GM15510 (cell line): ENCODE data around the gene CHRNG.

ENCODE experiments used
- POLR2A ChIP-seq: IDR thresholded peaks from 3 replicates; pipeline ENCODE4 v1.6.1; 2011; ENCODE audit warnings: borderline replicate concordance; ENCODE audit not compliant: insufficient read length; ENCODE audit errors: extremely low read depth

CHRNG gene, protein sequence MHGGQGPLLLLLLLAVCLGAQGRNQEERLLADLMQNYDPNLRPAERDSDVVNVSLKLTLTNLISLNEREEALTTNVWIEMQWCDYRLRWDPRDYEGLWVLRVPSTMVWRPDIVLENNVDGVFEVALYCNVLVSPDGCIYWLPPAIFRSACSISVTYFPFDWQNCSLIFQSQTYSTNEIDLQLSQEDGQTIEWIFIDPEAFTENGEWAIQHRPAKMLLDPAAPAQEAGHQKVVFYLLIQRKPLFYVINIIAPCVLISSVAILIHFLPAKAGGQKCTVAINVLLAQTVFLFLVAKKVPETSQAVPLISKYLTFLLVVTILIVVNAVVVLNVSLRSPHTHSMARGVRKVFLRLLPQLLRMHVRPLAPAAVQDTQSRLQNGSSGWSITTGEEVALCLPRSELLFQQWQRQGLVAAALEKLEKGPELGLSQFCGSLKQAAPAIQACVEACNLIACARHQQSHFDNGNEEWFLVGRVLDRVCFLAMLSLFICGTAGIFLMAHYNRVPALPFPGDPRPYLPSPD

GRCh38 chr2:232539298-232540231, at the start of gene CHRNG:
CHRNG (plus strand) TSS chr2:232539692; CDS start chr2:232539748, 56 bp downstream.
- TF ChIP-seq POLR2A, result no peak

DNA sequence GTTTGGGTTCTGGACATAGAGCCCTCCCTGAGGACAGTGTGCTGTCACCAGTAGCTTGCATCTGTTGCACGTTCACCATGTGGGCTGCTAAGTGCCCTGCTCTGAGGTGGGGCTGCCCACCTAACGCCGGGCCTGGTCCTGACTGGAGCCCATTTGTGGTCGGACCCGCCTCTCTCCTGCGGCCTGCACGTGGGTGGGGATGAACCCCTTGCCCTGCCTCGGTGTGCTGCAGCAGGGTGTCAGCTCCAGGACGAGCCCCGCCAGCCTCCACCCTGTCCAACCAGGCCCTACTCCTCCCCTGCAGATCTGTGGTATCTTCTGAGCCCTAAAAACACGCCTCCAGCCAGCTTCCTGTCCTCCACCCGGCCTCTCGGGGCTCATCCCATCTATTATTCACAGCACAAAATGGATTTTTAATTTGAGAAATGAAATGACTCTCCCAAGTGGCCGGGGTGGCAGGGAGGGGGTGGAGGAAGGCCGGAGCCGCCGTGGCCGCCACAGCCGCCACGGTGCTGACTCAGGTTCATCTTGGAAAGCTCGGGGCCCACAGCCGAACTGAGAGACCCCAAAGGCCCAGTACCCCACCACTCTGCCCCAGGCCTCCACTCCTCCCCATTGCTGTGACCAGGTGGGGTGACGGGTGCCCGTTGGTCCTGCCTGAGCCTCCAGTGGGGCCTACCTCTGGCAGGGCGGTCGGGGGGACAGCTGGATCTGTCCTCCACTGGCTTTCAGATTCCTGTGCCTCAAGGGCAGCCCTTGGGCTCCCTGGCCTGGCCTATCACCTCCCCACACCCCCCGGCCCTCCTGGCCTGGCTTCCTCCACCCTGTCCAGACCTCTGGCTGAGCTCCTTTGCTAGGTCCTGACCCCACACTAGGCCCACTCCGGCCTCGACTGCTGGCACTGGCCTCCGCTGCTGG, 49.0 kb upstream of the CHRNG start:
- TF ChIP-seq POLR2A, result no peak

GRCh38 chr2:232491139-232491780, 48.2 kb upstream of the CHRNG start:
- TF ChIP-seq POLR2A, result no peak

DNA sequence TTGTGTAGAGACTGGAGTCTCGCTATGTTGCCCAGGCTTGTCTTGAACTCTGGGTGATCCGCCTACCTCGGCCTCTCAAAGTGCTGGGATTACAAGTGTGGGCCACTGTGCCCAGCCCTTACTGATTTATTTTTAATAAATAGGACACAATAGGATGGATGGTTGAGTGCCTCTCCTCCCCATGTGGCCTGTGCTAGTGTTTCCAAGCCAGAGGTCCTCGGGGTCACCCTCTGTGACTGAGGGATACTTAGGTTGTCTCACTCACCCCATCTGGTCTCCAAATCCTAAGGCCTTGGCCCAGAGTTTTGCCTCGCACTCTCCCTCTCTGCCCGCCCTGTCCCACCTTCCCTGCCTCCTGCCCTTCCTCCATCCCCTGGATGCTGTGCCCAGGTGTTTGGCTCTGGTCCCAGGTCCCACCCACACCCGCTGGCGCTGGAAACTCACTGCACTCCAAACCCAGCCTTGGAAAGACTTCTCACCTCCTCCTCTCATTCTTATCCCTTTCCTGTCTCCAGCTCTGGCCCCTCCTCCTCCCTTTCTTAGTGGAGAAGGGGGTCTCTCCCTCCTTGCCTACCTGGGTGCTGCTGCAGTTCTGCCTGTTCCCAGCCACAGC, 47.1 kb upstream of the CHRNG start:
- no peak for TF ChIP-seq POLR2A

- TF ChIP-seq POLR2A, result no peak
Observed at GRCh38 chr2:232492963-232493700, 46.4 kb upstream of the CHRNG start.

GRCh38 chr2:232493701-232494474, 45.6 kb upstream of the CHRNG start:
- no peak for TF ChIP-seq POLR2A

DNA sequence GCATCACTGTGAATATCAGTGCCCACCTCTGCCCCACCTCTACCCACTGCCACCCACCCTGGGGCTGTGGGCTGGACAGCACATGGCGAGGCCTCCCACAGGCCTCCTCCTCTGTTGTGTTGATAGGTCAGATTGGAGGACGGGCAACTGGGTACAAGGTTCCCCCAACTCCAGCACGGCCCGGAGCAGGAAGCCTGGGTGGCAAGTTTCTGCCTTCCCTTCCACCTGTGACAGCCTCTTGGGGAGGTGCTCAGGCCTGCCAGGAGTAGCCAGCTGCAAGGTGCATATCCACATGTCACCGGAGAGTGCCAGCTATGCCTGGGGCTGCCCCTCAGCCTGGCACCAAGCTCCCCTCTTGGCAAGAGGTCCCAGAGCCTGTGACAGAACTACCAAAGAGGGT, 45.0 kb upstream of the CHRNG start:
- no peak for TF ChIP-seq POLR2A

DNA sequence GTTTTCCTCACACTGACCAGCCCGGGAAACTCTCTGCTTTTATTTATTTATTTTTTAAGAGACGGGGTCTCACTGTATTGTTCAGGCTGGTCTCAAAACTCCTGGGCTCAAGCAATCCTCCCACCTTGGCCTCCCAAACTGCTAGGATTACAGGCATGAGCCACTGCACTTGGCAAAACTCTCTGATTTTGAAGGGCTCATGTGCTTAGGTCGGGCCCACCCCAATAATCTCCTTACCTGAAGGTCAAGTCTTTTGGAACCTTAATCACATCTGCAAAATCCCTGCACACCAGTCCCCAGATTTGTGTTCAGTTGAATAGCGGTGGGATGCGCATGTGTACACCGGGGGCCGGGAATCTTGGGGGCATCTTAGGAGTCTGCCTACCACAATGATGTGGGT, 44.2 kb upstream of the CHRNG start:
- TF ChIP-seq POLR2A, result no peak

DNA sequence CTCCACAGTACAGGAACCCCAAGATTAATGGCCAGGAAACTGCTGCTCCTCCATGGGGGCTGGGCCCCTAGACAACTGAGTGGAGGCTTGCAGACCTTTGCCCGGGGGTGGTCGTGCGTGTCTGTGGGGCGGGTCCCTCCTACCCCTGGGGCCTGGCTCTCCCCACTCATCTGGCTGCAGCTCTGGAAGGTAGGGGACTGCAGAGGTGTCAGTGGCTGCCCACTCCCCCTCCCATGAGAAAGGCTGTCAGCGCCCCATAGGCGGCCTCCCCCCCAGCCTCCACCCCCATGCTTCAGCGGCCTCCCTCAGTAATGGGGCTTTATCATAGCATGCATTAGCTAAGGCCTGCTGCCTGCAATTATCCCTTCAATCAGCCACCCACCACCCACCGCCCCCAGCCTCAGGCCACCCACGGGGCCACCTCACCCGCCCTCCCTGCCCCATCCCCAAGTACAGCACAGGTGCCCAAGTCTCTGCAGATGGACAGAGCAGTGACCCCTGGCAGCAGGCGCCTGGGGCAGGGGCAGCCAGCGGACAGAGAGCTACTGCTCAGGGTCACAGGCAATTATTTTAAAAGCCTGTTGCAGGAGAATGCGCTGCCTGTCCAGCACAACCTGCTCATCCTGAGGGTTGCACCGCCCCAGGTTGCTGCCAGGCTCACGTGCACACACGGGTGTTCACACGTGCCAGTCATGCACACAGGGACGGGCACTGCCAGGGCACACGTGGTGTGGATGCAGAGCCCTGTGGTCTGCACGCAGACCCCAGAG, 42.8 kb upstream of the CHRNG start:
- TF ChIP-seq POLR2A, result no peak

DNA sequence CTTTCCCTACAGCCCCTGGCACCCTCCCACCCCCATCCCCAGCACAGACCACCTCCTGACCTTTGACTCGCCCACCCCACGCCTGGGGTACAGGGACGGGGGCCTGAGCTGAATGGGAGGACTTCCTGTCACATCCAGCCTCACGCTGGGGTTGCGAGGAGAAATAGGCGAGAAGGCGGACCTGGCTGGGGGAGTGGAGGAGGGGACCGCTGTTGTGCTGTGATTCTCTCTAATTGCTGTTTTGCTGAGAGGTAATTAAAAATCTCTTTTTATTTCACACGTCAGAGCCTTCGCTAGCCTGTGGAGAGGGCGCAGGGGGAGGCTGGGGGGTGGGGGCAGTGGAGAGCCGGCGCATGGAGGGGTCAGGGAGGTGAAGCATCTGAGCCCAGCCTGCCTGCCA, 42.1 kb upstream of the CHRNG start:
- TF ChIP-seq POLR2A, result no peak

- TF ChIP-seq POLR2A, result no peak
Observed at GRCh38 chr2:232498452-232498851, 41.0 kb upstream of the CHRNG start.
